Loucy (cell line): Measurements from ENCODE around the gene MROH9.

Experiments used
- H2AFZ ChIP-seq: fragments of 200-600 bp; sonication (generic); 2 replicates; pipeline ENCODE4 v1.6.0; 2016; ENCODE audit warnings: antibody characterized with exemption, mild to moderate bottlenecking, low read length, moderate library complexity
- H3F3A ChIP-seq: fragments of 200-600 bp; 2 replicates; pipeline ENCODE4 v1.6.0; 2016; ENCODE audit warnings: antibody characterized with exemption, low read depth, mild to moderate bottlenecking
- H3K27me3 ChIP-seq: fragments of 200-600 bp; sonication (generic); 2 replicates; pipeline ENCODE4 v1.6.1; 2014; ENCODE audit warnings: low read length, mild to moderate bottlenecking; ENCODE audit not compliant: insufficient read depth, poor library complexity, severe bottlenecking
- H3K36me3 ChIP-seq: fragments of 200-600 bp; sonication (generic); 2 replicates; pipeline ENCODE4 v1.6.1; 2016; ENCODE audit warnings: low read length; ENCODE audit not compliant: insufficient read depth
- H3K4me1 ChIP-seq: fragments of 200-600 bp; sonication (generic); 2 replicates; pipeline ENCODE4 v1.5.1; 2014; ENCODE audit warnings: low read length, mild to moderate bottlenecking; ENCODE audit not compliant: insufficient read depth, poor library complexity, severe bottlenecking
- H3K4me2 ChIP-seq: fragments of 200-600 bp; sonication (generic); 2 replicates; pipeline ENCODE4 v1.6.0; 2014; ENCODE audit warnings: antibody characterized with exemption, low read length, low read depth, mild to moderate bottlenecking; ENCODE audit not compliant: poor library complexity, severe bottlenecking
- H3K4me3 ChIP-seq: fragments of 200-600 bp; sonication (generic); 2 replicates; pipeline ENCODE4 v1.5.1; 2014; ENCODE audit warnings: low read length, mild to moderate bottlenecking, mixed read lengths; ENCODE audit not compliant: poor library complexity, severe bottlenecking
- H3K79me2 ChIP-seq: fragments of 200-600 bp; sonication (generic); 2 replicates; pipeline ENCODE4 v1.6.1; 2014; ENCODE audit warnings: low read length; ENCODE audit not compliant: insufficient read depth
- H3K9ac ChIP-seq: fragments of 200-600 bp; sonication (generic); 2 replicates; pipeline ENCODE4 v1.6.0; 2014; ENCODE audit warnings: mild to moderate bottlenecking, low read depth, low read length, moderate library complexity; ENCODE audit not compliant: poor library complexity, severe bottlenecking
- H3K9me2 ChIP-seq: fragments of 200-600 bp; sonication (generic); replicated peaks from 2 replicates; pipeline ENCODE4 v1.6.1; 2016; ENCODE audit warnings: low read depth, low read length, mixed read lengths
- H3K9me3 ChIP-seq: fragments of 200-600 bp; sonication (generic); 2 replicates; pipeline ENCODE4 v1.6.1; 2014; ENCODE audit warnings: mild to moderate bottlenecking, antibody characterized with exemption, low read length, low read depth; ENCODE audit not compliant: insufficient read depth
- H4K20me1 ChIP-seq: fragments of 200-600 bp; sonication (generic); 2 replicates; pipeline ENCODE4 v1.6.0; 2014; ENCODE audit warnings: antibody characterized with exemption, low read length, mild to moderate bottlenecking; ENCODE audit not compliant: insufficient read depth, poor library complexity, severe bottlenecking
- EZH2phosphoT487 ChIP-seq: fragments of 200-600 bp; IDR thresholded peaks from 2 replicates; pipeline ENCODE4 v1.6.1; 2018; ENCODE audit warnings: antibody characterized with exemption, mild to moderate bottlenecking, moderate library complexity, borderline replicate concordance
- TF ChIP-seq, protein P1 (sequence below): fragments of 200-600 bp; sonication (generic); conservative IDR thresholded peaks from 2 replicates; pipeline ENCODE4 v1.5.1; 2014; ENCODE audit warnings: mild to moderate bottlenecking, antibody characterized with exemption, low read length

The MROH9 gene, protein sequence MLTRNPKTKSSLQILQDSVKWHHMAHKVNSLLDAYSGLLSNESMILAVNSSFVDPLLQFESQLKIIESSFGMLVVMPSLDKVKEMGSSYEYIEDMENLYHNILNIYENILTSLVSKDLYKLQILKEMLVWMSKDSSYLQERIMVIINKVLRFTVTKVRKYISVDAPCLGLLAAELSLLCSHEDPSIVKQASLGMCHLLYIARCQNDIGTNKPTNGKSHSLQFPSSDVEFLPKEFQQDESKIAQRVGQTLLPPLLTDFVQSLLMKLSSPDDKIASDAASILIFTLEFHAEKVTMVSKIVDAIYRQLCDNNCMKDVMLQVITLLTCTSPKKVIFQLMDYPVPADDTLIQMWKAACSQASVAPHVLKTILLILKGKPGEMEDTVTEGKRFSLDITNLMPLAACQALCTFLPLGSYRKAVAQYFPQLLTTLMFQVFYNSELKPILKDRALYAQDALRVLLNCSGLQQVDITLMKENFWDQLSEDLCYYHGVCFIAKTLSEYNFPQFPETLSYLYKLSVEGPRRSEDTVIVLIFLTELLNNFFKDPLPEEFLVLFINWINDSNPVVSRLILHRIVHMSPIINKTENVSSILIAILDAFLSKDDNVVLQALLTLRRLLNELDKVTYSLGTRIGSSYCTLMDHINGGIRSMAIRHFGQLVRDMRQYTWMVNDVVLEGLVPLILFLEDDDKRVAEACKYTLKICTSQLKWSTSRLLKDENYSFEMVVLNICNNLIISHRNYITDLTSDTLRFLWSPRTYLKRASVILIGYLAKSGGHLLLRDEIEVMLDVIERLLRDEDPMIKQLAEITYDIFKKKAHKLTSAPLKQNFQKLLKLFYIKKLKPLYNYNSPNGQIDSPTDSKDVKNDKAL

DNA sequence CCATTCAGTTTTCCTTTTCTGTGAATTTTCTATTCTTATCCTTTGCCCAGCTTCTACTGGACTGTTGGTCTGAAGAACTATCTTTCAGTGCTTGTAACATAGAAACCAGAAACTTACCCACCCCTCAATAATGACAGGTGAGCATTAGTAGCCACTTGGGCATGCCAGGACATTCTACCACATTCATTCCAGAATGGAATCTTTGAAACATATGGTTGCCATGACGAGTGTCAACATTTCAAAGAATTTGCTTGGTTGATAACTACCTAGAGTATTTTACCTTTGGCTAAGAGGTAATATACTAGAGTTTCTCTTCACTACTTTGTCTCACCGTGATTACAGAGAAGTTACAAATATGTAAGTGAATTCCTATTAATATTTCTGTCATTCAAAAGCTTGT, at the start of gene MROH9:
Gene MROH9 (plus strand): TSS at position 304 of the 400 bp plus-strand sequence. CDS start 10,023 bp downstream, outside the sequence.
- Histone ChIP-seq H4K20me1 (no peaks in the 10 kb centered on the region), H3K9me3 (no peaks in the 10 kb centered on the region), H3F3A (no peaks in the 10 kb centered on the region), H3K9ac (no peak within 1 kb of the TSS), H3K27me3 (no peaks in the 10 kb centered on the region), H3K9me2 (no peaks in the 10 kb centered on the region), H3K36me3 (no peaks in the 10 kb centered on the region), H2AFZ (no peak within 1 kb of the TSS), H3K79me2 (no peaks in the 10 kb centered on the region), H3K4me3 (no peak within 1 kb of the TSS), H3K4me2 (no peak within 1 kb of the TSS), H3K4me1 (no peaks in the 10 kb centered on the region)
- TF ChIP-seq, protein P1, sequence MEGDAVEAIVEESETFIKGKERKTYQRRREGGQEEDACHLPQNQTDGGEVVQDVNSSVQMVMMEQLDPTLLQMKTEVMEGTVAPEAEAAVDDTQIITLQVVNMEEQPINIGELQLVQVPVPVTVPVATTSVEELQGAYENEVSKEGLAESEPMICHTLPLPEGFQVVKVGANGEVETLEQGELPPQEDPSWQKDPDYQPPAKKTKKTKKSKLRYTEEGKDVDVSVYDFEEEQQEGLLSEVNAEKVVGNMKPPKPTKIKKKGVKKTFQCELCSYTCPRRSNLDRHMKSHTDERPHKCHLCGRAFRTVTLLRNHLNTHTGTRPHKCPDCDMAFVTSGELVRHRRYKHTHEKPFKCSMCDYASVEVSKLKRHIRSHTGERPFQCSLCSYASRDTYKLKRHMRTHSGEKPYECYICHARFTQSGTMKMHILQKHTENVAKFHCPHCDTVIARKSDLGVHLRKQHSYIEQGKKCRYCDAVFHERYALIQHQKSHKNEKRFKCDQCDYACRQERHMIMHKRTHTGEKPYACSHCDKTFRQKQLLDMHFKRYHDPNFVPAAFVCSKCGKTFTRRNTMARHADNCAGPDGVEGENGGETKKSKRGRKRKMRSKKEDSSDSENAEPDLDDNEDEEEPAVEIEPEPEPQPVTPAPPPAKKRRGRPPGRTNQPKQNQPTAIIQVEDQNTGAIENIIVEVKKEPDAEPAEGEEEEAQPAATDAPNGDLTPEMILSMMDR: no peak
- TF ChIP-seq EZH2phosphoT487: no peak

DNA sequence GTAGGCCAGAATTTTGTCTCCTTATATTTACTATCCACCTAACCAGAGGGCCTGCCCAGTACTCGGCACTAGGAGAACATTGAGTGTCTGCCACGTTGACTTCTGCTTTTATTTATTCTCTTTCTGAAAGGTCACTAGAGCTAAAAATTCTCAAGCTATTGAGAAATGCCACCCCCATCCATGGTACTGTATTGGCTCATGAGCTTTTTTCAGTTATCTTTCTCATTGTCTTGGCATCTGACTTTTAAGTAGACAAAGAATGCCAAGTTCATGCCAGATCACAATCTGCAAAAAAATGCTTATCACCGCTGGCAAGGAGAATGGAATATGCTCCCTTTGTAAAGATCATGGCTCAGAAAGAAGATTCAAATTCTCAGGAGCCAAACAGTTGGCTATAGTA, 49.8 kb upstream of the MROH9 start:
- Histone ChIP-seq H3K36me3 (no peaks in the 10 kb centered on the region), H2AFZ (no peak overlapping the region), H3K4me1 (no peaks in the 10 kb centered on the region), H3K4me2 (no peak overlapping the region), H3F3A (no peaks in the 10 kb centered on the region), H3K9ac (no peak overlapping the region), H3K4me3 (no peak overlapping the region), H3K27me3 (no peaks in the 10 kb centered on the region), H3K9me3 (no peaks in the 10 kb centered on the region), H3K9me2 (no peaks in the 10 kb centered on the region), H4K20me1 (no peaks in the 10 kb centered on the region), H3K79me2 (no peaks in the 10 kb centered on the region)
- TF ChIP-seq, protein P1: no peak
- TF ChIP-seq EZH2phosphoT487: no peak

DNA sequence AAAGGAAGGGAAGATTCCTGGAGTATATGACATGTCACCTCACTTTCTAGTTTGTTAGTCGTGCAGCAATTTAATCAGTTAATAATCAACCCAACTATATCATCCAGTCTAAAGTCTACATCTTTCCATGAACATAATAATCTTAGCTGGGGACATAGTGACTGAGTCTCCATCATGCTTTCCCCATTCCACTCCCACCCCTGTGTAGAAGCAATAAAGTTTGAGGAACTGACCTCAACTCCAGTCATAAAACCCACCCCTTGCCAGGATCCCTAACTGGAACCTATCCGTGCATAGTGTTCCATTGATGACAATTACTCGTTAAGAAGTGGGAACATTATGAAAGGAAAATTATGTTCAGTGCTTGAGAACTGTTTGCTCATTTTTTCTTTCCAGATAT, 48.9 kb upstream of the MROH9 start:
- H3K4me1 ChIP-seq: no peaks in the 10 kb centered on the region
- no peak overlapping the region for H3K9ac ChIP-seq
- no peak overlapping the region for H3K4me2 ChIP-seq
- H3K9me2 ChIP-seq: no peaks in the 10 kb centered on the region
- H2AFZ ChIP-seq: no peak overlapping the region
- H3F3A ChIP-seq: no peaks in the 10 kb centered on the region
- H3K9me3 ChIP-seq: no peaks in the 10 kb centered on the region
- H3K4me3 ChIP-seq: no peak overlapping the region
- H3K79me2 ChIP-seq: no peaks in the 10 kb centered on the region
- TF ChIP-seq EZH2phosphoT487: no peak
- TF ChIP-seq, protein P1: no peak
- H3K27me3 ChIP-seq: no peaks in the 10 kb centered on the region
- no peaks in the 10 kb centered on the region for H4K20me1 ChIP-seq
- H3K36me3 ChIP-seq: no peaks in the 10 kb centered on the region
